OCI-M2 (cell line): Measurements from ENCODE around the gene UGT1A3.
"Not testable (repeated sequence)": the region's sequence is repeated elsewhere in the genome, so short reads cannot be mapped to it uniquely, and the experiment has no call there.

Source experiments
- DNase-seq: peaks from one replicate; lab custom pipeline; 2025; ENCODE audit not compliant: unreplicated experiment; lab: John Stamatoyannopoulos, UW

The UGT1A3 gene

DNA sequence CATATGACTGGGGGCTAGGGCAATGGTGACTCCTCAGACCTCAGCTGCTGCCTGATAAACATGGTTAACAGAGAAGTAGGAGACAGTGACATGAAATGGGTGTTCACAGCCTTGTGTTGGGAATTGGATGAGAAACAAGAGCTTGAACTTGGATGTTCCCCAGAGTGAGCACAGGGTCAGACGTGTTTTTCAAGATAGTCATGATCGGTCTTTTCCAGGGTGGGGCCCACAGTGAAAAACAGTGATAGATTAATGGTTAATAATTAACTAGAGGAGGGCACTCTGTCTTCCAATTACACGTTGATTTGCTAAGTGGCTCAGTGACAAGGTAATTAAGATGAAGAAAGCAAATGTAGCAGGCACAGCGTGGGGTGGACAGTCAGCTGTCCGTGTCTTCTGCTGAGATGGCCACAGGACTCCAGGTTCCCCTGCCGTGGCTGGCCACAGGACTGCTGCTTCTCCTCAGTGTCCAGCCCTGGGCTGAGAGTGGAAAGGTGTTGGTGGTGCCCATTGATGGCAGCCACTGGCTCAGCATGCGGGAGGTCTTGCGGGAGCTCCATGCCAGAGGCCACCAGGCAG lies at the start of gene UGT1A3:
TSS of gene UGT1A3 (plus strand) at position 320 of the 579 bp plus-strand sequence. CDS start at position 405, 85 bp downstream.
- no peak for DNase-seq

DNA sequence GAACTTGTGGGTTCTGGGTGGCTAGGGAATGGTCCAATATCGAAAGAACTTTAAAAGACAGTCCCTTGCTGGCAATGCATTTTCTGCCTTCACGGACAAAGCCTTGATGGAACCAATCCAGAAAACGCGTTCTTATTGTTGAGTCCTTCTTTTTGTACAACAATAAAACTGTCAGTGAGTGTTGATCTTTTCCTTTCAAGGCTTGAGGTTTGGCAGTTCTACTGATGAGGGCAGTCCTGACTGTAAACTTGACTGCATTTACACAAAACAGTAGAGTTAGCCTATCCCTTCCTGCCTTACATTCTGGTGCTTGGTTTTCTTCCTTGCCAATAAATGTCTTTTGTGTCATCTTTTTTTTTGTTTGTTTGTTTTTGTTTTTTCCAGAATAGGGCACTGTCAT lies 49.6 kb upstream of the UGT1A3 start:
- DNase-seq, result no peak

DNA sequence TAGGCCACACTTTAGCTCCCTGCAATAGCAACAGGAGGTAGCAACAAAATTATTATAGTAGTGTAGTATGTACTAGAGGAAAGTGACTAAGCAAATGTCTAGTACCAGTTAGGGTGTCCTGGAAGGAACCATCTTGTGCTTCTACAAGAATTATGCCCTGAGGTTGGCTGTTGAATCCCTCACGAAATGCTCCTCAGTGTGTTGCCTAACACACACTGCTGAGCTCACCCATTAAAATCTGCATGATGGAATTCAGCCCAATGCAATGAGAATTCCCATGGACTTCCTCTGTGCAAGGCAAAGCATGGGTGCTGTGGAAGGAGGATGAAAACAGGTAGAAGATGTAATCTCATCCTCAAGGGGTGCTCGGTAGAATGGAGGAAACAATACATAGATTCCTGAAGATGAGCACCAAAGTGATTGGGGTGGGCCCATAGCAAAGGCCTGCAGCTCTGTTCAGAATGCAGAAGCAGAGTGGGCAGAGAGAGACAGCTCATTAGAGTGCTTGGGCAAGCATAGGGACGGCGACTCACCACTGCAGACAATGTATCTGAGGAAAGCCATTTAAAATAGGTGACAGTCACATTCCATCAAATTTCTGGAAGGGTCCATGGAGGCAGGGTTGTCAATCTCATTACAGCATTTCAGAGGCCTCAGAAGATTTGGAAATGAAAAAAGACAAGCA lies 48.3 kb upstream of the UGT1A3 start:
- no peak for DNase-seq

DNA sequence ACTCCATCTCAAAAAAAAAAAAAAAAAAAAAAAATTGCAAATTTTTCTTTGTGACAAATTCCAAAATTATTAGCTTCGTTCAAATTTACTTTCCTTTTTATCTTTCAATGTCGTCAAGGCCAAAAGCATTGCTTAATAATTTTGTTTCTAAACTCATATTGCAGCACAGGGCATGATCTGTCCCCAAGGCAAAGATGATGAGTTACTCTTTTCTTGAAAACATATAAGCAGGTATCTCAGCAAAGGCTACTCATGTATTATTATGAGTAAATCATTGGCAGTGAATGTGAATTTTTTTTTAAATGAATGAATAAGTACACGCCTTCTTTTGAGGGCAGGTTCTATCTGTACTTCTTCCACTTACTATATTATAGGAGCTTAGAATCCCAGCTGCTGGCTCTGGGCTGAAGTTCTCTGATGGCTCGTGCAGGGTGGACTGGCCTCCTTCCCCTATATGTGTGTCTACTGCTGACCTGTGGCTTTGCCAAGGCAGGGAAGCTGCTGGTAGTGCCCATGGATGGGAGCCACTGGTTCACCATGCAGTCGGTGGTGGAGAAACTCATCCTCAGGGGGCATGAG lies 47.2 kb upstream of the UGT1A3 start, which contains the start of gene UGT1A7:
TSS of gene UGT1A7 (plus strand) at position 381 of the 579 bp plus-strand sequence. CDS start at position 418, 37 bp downstream.
- DNase-seq, result no peak

DNA sequence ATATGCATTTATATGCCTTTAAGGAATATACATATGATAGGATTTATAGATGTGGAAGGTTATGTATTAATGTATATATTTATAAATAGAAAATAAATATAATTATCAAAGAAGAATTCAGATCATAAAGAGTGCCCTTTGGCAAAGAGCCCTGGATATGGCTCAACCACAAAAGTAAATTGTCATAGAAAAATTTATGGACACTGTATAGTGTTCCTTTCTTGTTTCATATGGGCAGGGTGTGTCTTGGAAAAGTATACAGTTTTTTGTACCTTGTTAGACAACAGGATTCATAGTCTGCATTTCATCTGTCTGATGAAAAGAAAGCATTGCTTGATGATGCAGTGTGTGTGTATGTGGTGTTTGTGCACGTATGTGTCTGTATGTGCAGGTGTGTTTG lies 44.2 kb upstream of the UGT1A3 start:
- no peak for DNase-seq

DNA sequence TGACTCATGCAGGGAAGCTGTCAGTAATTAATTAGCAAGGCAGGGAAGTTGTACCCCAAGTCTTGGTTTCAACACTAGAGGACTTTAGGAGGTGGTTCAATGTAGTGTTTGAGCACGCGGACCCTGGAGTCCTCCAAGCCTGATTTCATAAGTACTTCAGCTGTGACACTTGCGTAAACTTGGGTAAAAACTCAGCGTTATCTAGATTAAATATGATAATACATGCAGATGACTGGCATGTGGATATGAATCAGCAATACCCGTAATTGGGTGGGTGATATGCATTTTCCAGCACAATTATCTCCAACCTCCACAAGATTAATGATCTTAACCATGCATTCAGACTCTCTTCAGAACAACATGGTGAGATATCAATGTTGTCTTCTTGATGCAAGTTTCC lies 41.9 kb upstream of the UGT1A3 start:
- DNase-seq, result no peak

GRCh38 chr2:233688341-233688740 lies 40.5 kb upstream of the UGT1A3 start:
- DNase-seq, result no peak

GRCh38 chr2:233689031-233689430 lies 39.8 kb upstream of the UGT1A3 start:
- no peak for DNase-seq

DNA sequence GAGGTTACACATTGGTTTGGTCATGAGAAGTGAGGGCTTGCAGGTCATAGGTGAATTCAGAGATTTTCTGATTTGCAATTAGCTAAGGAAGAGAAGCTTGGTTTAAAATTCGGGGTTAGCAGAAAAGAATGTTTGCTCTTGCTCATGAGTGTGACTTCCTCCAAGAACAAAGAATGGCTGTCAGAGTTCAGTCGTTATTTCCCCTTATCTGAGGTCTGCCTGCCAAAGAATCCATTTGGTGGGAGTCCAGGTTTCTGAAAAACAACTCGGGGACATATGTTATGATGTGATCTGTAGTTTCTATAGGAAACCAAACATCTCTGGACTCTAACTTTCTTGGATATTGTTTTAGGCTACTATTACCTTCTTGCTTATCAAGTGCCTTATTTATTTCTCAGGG lies 39.3 kb upstream of the UGT1A3 start:
- DNase-seq, result no peak

- DNase-seq, result no peak
Observed at GRCh38 chr2:233690444-233690843, 38.4 kb upstream of the UGT1A3 start.

- DNase-seq, result no peak
Observed at GRCh38 chr2:233691443-233692433, 37.1 kb upstream of the UGT1A3 start.

DNA sequence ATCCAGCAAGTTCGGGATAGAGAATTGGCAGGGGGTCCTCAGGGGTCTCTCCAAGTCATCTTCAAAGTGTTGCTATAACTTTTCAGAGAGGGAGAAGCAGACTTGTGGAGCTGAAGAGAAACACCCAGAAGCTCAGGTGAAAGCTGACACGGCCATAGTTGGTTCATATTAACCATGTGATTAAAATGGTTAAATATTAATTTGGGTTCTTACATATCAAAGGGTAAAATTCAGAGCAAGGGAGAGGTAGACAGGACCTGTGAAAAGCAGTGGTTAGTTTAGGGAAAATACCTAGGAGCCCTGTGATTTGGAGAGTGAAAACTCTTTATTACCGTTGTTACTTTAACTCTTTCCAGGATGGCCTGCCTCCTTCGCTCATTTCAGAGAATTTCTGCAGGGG lies 36.2 kb upstream of the UGT1A3 start, which contains the start of gene UGT1A6:
TSS of gene UGT1A6 (plus strand) at position 243 of the 400 bp plus-strand sequence. CDS start at position 358, 115 bp downstream.
- DNase-seq, result no peak

GRCh38 chr2:233693963-233694362 lies 34.9 kb upstream of the UGT1A3 start:
- no peak for DNase-seq

- no peak for DNase-seq
Observed at GRCh38 chr2:233698740-233699139, 30.1 kb upstream of the UGT1A3 start.

DNA sequence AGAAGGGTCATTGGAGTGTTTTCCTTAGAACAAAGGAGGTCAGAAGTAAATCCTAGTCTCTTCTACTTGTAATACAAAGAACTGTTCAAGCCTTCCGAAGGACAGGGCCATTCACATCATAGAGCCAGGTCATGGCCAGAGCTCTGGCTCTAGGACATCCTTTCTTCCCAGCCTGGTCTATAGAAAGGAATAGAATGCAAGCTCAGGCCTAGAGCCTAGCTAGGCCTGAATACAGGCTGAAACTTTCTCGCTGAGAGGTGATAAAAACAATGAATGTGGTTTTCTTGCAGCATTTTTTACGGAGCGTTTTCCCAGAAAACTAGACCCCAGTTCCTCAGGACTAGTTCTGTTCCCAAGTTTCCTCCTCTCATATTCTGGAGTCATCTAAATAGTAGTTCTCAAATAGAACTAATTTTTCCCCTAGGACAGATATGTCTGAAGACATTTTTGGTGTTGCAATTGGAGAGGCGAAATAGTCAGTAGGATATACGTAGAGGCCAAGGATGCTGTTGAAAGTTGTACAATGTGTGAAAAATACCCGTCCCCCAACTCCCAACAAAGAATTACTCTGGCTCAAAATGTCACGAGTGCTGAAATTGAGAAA lies 29.3 kb upstream of the UGT1A3 start:
- DNase-seq, result no peak

DNA sequence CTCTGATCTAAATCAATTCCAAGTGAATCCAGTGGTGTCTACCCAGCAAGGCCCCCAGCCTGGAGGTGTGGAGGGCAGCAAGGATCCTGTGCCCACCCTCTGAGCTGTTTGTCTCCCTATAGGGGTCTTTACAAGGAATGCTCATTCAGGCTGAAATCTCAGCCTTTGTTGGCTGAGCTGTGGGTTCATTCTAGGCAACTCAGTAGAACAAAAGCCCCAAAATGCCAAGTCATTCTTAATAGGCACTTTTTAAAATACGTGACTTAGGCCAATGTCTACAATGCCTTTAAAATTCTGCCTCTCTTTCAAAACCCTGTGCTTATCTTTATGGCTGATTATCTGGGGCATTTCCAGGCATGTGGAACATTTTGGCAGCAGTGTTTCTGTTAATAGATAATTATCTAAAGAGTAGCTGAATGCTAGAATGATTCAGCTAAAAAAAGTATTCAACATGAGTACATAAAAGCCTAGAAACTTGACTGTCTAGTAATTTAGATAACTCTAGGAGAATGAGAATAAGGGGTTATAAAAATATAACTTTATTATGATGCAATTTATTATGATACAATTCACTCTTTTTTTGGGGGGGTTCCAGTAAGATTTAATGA lies 28.7 kb upstream of the UGT1A3 start:
- DNase-seq, result no peak

DNA sequence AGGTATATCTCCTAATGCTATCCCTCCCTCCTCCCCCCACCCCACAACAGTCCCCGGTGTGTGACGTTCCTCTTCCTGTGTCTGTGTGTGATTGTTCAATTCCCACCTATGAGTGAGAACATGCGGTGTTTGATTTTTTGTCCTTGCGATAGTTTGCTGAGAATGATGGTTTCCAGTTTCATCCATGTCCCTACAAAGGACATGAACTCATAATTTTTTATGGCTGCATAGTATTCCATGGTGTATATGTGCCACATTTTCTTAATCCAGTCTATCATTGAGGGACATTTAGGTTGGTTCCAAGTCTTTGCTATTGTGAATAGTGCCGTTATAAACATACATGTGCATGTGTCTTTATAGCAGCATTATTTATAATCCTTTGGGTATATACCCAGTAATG lies 28.0 kb upstream of the UGT1A3 start:
- DNase-seq, result not testable (repeated sequence)

GRCh38 chr2:233702238-233702637 lies 26.6 kb upstream of the UGT1A3 start:
- DNase-seq, result no peak

- DNase-seq, result no peak
Observed at GRCh38 chr2:233705911-233706506, 22.8 kb upstream of the UGT1A3 start.

DNA sequence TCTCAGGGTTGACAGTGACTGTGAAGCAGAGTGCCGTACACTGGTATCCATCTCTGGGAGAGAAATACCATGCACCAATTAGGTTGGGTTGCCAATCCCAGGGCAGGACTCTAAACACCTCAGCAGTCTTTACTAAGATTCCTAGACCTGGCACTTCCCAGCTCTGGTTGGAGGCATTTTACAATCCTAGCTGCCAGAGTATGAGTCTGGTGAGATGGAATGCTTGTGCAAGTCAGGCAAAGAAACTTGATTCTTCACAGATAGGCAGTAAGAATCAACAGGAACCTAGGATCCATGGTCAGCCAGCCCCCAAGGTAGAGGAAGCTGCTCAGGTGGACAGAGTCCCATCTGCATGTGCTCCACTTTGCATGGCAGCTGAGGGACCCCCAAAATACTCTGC lies 22.1 kb upstream of the UGT1A3 start:
- DNase-seq, result no peak
